Right lobe of liver (tissue), 4 donors: ENCODE measurements around the gene SCRN1.

ENCODE experiments used
- CTCF ChIP-seq, 4 donors: fragments of 200-600 bp in 3 of 4; fragments of 450-650 bp in 1 of 4; IDR thresholded peaks; one replicate each; pipeline versions ENCODE4 v1.5.1 to v1.8.0; 2016 to 2022; ENCODE audit warnings: antibody characterized with exemption in 4 of 4, mild to moderate bottlenecking in 2 of 4
- POLR2A ChIP-seq: fragments of 450-650 bp; IDR thresholded peaks from one replicate; pipeline ENCODE4 v1.6.1; 2017; ENCODE audit warnings: antibody characterized with exemption, mild to moderate bottlenecking
- donor health status: DM: no; HTN: no; CAD: no.
- donor health status: DM: no; HTN: no; CAD: no.
- donor health status: DM: no; HTN: yes; CAD: no.

GRCh38 chr7:29877196-29877595 lies 112.4 kb downstream of the SCRN1 start:
- TF ChIP-seq CTCF (IDR thresholded peaks at IDR 0.05), result no peak
- TF ChIP-seq POLR2A, result no peak
